ENCODE data around the gene PGM5. TPM values are rescaled to one million over a fixed set of nuclear protein-coding genes. Genes with fewer than 3 reads are reported as not detected.
A peak's percentile ranks its signal among the peaks of the same experiment; 100 is the strongest.

PGM5 gene
- total RNA-seq, 1 donor, result 2.6 TPM

DNA sequence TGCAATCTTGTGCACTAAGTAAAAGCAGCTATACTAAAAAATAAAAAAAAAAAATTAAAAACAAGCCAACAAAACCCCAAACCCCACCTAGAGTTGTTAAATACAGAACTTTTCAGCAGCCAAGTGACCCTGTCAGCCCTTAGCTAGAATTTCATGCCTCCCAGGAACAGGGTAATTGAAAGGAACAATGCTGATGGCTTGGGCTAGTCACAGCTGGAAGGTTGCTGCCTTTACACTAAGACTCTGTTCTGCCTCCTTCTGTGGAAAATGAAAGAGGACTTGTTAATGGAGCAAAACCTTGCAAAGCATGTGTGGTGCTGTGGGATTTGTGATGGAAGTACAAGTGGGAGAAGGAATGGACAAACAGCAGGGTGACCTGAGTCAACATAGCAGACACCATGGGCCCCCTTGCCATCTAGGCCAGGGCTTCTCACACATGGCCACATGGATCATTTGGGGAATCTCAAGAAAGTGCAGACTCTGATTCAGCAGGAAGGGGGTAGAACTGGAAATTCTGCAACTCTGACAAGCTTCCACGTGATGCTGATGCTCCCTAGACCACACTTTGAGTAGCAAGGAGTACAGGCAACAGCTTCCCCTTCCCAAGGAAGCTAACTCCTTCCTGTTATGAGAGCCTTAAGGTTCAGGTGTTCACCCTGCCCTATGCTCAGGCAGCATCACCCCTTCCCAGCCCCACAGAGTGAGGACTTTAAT lies 199.2 kb downstream of the PGM5 start:
- DNase-seq (ENCODE audit: low read depth), result no peak
- no peak overlapping the region for H3K4me3 ChIP-seq (ENCODE audit: low read depth, low read length)
- TF ChIP-seq, protein P1, sequence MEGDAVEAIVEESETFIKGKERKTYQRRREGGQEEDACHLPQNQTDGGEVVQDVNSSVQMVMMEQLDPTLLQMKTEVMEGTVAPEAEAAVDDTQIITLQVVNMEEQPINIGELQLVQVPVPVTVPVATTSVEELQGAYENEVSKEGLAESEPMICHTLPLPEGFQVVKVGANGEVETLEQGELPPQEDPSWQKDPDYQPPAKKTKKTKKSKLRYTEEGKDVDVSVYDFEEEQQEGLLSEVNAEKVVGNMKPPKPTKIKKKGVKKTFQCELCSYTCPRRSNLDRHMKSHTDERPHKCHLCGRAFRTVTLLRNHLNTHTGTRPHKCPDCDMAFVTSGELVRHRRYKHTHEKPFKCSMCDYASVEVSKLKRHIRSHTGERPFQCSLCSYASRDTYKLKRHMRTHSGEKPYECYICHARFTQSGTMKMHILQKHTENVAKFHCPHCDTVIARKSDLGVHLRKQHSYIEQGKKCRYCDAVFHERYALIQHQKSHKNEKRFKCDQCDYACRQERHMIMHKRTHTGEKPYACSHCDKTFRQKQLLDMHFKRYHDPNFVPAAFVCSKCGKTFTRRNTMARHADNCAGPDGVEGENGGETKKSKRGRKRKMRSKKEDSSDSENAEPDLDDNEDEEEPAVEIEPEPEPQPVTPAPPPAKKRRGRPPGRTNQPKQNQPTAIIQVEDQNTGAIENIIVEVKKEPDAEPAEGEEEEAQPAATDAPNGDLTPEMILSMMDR (IDR thresholded peaks at IDR 0.05; ENCODE audit: insufficient read depth, low read depth, low read length), result no peak

DNA sequence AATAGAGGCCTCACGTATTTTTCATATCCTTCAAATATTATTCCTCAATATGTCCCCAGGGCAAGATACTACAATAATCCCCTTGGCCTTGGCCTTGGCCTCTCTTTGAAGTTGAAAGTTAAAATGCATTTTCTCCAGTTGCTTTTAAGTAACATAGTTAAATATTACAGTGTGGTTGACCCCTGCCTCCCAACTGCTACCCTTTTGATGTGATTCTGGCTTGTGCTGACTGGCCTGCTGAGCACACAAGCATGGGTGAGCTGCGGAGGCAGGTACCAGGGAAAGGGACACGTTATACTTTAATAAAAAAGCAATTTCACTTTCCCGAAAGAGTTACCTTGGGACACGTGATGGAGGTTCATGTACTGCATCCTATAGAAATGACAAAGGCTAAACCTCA lies 202.1 kb downstream of the PGM5 start:
- no peak for DNase-seq (ENCODE audit: low read depth)
- no peak overlapping the region for H3K4me3 ChIP-seq (ENCODE audit: low read depth, low read length)
- TF ChIP-seq, protein P1 (IDR thresholded peaks at IDR 0.05; ENCODE audit: insufficient read depth, low read depth, low read length), result no peak

DNA sequence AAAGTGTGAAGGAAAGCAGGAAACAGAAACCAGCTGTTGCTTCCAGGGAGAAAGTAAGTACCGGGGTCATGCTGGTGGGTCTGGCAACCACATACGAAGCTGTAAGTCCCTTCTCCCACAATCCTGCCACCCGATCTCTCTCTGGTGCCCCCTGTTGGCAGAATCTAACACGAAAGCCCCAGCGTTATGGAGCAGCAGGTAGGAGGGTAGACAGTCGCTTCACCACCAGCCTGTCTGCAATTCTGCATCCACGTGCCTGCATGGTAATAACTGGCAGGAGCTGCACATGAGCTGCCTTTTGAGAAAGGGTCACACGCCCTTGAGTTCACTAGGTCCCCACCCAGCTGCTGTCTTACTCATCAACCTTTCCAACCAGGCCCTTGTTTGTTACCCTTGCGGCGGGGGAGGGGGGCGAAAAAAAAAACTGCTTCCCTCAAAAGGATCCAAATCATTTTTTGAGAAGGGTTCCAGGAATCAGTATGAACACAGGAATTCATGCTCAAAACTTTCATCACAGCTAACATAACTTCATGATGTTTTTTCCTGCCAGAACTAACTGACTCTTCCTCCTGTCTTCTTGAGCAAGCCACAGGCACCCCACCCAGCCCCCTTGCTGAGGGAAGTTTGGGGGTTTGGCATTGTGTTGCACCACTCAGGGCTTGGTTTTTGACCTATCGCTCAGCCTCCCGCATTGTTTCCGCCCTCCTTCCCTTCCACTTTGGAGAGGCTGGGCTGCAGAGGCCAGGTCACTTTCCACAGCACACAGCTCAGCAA lies 203.8 kb downstream of the PGM5 start:
- TF ChIP-seq, protein P1 (IDR thresholded peaks at IDR 0.05; ENCODE audit: insufficient read depth, low read depth, low read length), result peak; percentile 45
- peak; percentile 48 for DNase-seq (ENCODE audit: low read depth)
- no peak overlapping the region for H3K4me3 ChIP-seq (ENCODE audit: low read depth, low read length)

DNA sequence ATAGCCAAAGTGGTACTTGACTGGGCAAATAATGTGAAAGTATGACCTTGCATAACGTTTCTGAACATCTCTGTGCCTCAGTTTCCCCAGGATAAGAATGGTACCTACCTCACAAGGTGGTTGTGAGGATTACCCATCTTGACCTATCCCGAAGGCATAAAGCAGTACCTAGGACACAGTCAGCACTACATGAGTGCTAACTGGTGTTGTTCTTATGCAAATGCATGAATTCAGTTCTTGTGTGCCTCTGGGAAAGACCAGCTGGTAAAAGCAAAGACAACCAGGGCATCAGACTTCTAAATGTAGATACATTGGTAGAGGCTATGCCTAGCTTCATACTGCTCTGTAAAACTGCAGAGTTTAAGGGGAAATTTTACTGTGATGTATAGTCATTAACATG lies 206.1 kb downstream of the PGM5 start:
- DNase-seq (ENCODE audit: low read depth), result no peak
- H3K4me3 ChIP-seq (ENCODE audit: low read depth, low read length), result no peak overlapping the region
- TF ChIP-seq, protein P1 (IDR thresholded peaks at IDR 0.05; ENCODE audit: insufficient read depth, low read depth, low read length), result no peak

DNA sequence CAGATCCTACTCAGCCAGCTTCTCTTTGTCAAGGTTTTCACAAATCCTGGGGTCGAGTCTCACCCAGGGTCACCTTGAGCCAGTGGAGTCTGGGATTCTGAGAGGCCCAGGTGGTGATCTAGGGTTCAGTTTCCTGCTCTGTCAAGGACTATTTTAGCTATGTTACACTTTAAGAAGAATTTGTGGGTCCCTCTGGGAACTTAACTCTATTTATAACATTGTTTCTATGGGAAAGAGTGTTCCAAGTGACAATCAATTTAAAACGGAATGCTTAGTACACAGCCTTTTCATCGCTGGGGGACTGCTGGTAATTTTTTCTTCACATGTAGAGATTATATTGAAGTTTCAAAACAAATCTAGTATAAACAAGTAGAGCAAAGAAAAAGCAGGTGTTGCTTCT lies 211.2 kb downstream of the PGM5 start:
- no peak for DNase-seq (ENCODE audit: low read depth)
- H3K4me3 ChIP-seq (ENCODE audit: low read depth, low read length), result no peak overlapping the region
- TF ChIP-seq, protein P1 (IDR thresholded peaks at IDR 0.05; ENCODE audit: insufficient read depth, low read depth, low read length), result no peak

DNA sequence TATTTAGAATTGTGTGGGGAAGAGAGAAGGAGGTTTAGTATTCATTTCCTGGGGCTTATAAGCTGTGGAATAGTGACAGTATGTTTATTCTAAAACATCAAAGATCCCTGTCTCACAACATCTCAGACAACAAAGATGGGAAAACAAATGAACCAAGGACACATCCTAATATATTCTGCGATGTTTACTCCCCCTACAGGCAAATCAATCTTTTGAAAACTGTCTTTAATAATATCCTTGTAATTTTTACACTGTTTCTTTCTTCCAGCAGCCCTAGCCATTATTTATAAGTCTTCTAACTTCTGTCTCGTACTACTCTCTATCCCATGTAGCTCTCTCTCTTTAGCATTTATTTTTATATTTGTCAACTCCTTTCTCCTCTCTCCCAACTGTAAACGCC lies 217.7 kb downstream of the PGM5 start:
- no peak for DNase-seq (ENCODE audit: low read depth)
- TF ChIP-seq, protein P1 (IDR thresholded peaks at IDR 0.05; ENCODE audit: insufficient read depth, low read depth, low read length), result no peak
- no peak overlapping the region for H3K4me3 ChIP-seq (ENCODE audit: low read depth, low read length)
